Measurements from ENCODE around the gene LRCH1. TPM values are rescaled to one million over a fixed set of nuclear protein-coding genes. Genes with fewer than 3 reads are reported as not detected.
A peak's percentile ranks its signal among the peaks of the same experiment; 100 is the strongest.

Gene LRCH1
- total RNA-seq, 1 donor from 2014 or later, result 22.0 TPM

GRCh38 chr13:46587807-46588418 lies 34.9 kb downstream of the LRCH1 start:
- DNase-seq (ENCODE audit: low read depth), result no peak

- DNase-seq (ENCODE audit: low read depth), result no peak
These were observed 39.4 kb downstream of the LRCH1 start for GRCh38 chr13:46592385-46592784.

GRCh38 chr13:46593398-46593797 lies 40.4 kb downstream of the LRCH1 start:
- no peak for DNase-seq (ENCODE audit: low read depth)

GRCh38 chr13:46594374-46595078 lies 41.6 kb downstream of the LRCH1 start:
- no peak for DNase-seq (ENCODE audit: low read depth)

GRCh38 chr13:46595136-46595884 lies 42.3 kb downstream of the LRCH1 start:
- DNase-seq (ENCODE audit: low read depth), result peak; percentile 92

GRCh38 chr13:46595885-46596275 lies 42.9 kb downstream of the LRCH1 start:
- DNase-seq (ENCODE audit: low read depth), result no peak

- DNase-seq (ENCODE audit: low read depth), result no peak
These were observed 43.5 kb downstream of the LRCH1 start for GRCh38 chr13:46596466-46596865.

GRCh38 chr13:46598140-46598819 lies 45.3 kb downstream of the LRCH1 start:
- DNase-seq (ENCODE audit: low read depth), result no peak

GRCh38 chr13:46598820-46599180 lies 45.8 kb downstream of the LRCH1 start:
- DNase-seq (ENCODE audit: low read depth), result no peak

- no peak for DNase-seq (ENCODE audit: low read depth)
These were observed 48.0 kb downstream of the LRCH1 start for GRCh38 chr13:46600943-46601311.

GRCh38 chr13:46602531-46602930 lies 49.6 kb downstream of the LRCH1 start:
- DNase-seq (ENCODE audit: low read depth), result no peak

GRCh38 chr13:46603165-46603603 lies 50.2 kb downstream of the LRCH1 start:
- peak; percentile 59 for DNase-seq (ENCODE audit: low read depth)

GRCh38 chr13:46604226-46604990 lies 51.4 kb downstream of the LRCH1 start:
- DNase-seq (ENCODE audit: low read depth), result no peak

- no peak for DNase-seq (ENCODE audit: low read depth)
These were observed 52.3 kb downstream of the LRCH1 start for GRCh38 chr13:46605076-46605824.

GRCh38 chr13:46605825-46606554 lies 53.0 kb downstream of the LRCH1 start:
- DNase-seq (ENCODE audit: low read depth), result no peak

- DNase-seq (ENCODE audit: low read depth), result no peak
These were observed 54.0 kb downstream of the LRCH1 start for GRCh38 chr13:46606970-46607369.

- peak; percentile 93 for DNase-seq (ENCODE audit: low read depth)
These were observed 55.0 kb downstream of the LRCH1 start for GRCh38 chr13:46607768-46608564.

GRCh38 chr13:46609052-46609451 lies 56.1 kb downstream of the LRCH1 start:
- no peak for DNase-seq (ENCODE audit: low read depth)

- no peak for DNase-seq (ENCODE audit: low read depth)
These were observed 56.8 kb downstream of the LRCH1 start for GRCh38 chr13:46609726-46610125.
